ENCODE results near the gene EXOC3L4.

The EXOC3L4 gene

GRCh38 chr14:103099733-103100280 is 5.3 kb downstream of the EXOC3L4 start:
- DNase-seq (ENCODE audit: low read depth): no peak
- no peak overlapping the region for H3K4me3 ChIP-seq (ENCODE audit: low read length)
- TF ChIP-seq, protein P1, sequence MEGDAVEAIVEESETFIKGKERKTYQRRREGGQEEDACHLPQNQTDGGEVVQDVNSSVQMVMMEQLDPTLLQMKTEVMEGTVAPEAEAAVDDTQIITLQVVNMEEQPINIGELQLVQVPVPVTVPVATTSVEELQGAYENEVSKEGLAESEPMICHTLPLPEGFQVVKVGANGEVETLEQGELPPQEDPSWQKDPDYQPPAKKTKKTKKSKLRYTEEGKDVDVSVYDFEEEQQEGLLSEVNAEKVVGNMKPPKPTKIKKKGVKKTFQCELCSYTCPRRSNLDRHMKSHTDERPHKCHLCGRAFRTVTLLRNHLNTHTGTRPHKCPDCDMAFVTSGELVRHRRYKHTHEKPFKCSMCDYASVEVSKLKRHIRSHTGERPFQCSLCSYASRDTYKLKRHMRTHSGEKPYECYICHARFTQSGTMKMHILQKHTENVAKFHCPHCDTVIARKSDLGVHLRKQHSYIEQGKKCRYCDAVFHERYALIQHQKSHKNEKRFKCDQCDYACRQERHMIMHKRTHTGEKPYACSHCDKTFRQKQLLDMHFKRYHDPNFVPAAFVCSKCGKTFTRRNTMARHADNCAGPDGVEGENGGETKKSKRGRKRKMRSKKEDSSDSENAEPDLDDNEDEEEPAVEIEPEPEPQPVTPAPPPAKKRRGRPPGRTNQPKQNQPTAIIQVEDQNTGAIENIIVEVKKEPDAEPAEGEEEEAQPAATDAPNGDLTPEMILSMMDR (IDR thresholded peaks at IDR 0.05; ENCODE audit: insufficient read depth, low read depth, low read length, missing control alignments): no peak

DNA sequence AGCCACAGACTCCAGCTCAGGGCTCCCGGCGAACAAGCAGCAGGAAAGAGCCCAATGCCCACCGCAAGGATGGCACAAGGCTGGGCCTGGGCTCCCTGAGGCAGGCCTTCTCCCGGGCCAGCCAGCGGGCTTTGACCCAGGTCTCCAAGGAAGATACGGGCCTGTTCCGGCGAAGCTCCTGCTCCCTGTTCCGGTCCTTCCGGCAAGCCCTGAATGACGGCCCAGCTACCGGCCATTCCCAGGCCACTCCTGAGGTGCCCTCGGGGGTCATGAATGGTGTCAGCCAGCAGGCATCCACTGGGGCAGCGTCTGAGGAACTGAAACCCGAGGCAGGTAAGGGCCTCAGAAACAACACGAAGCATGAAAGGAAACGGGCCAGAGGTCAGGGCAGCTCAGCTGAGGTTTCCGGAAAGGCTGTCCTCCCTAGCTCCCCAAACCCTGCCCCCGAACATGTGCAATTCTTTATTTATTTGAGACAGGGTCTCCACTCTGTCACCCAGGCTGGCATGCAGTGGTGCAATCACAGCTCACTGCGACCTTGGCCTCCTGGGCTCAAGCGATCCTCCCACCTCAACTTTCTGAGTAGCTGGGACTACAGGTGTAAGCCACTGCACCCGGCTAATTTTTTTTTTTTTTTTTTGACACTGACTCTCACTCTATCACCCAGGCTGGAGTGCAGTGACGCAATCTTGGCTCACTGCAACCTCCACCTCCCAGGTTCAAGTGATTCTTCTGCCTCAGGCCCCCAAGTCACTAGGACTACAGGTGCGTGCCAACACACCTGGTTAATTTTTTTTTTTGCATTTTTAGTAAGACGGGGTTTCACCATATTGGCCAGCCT is 6.0 kb downstream of the EXOC3L4 start:
- TF ChIP-seq, protein P1 (IDR thresholded peaks at IDR 0.05; ENCODE audit: insufficient read depth, low read depth, low read length, missing control alignments): no peak

GRCh38 chr14:103101257-103101962 is 6.9 kb downstream of the EXOC3L4 start:
- no peak for DNase-seq (ENCODE audit: low read depth)
- no peak overlapping the region for H3K4me3 ChIP-seq (ENCODE audit: low read length)
- TF ChIP-seq, protein P1 (IDR thresholded peaks at IDR 0.05; ENCODE audit: insufficient read depth, low read depth, low read length, missing control alignments): no peak

More for the DNA sequence above, 6.0 kb downstream of the EXOC3L4 start:
- no peak overlapping the region for H3K4me3 ChIP-seq (ENCODE audit: low read length)
- DNase-seq (ENCODE audit: low read depth): no peak

- H3K4me3 ChIP-seq (ENCODE audit: low read length): no peak overlapping the region
- DNase-seq (ENCODE audit: low read depth): no peak
- TF ChIP-seq, protein P1 (IDR thresholded peaks at IDR 0.05; ENCODE audit: insufficient read depth, low read depth, low read length, missing control alignments): no peak
These were observed 7.6 kb downstream of the EXOC3L4 start for GRCh38 chr14:103101963-103102688.

GRCh38 chr14:103102689-103103260 is 8.2 kb downstream of the EXOC3L4 start:
- no peak overlapping the region for H3K4me3 ChIP-seq (ENCODE audit: low read length)
- no peak for DNase-seq (ENCODE audit: low read depth)
- TF ChIP-seq, protein P1 (IDR thresholded peaks at IDR 0.05; ENCODE audit: insufficient read depth, low read depth, low read length, missing control alignments): no peak
